HT1080 (cell line): ENCODE measurements around the gene DNAI4. TPM values are rescaled to one million over a fixed set of nuclear protein-coding genes. Genes with fewer than 3 reads are reported as not detected.
"Not testable (repeated sequence)": the region's sequence is repeated elsewhere in the genome, so short reads cannot be mapped to it uniquely, and the experiment has no call there.

ENCODE experiments used
- DNase-seq: peaks from one replicate; pipeline ENCODE4 v3.0.0-alpha.2; 2015; ENCODE audit warnings: low read depth
- total RNA-seq: library from RNA; depleted of rRNA; stranded (reverse); fragments of >200 nt; shearing (Covaris generic); gene quantifications from 2 replicates; pipeline ENCODE4 v1.2.3, GENCODE V29; 2014

DNAI4 gene
- total RNA-seq, 1 experiment from 2014 or later: 0.31 TPM

- DNase-seq: no peak
Measured at GRCh38 chr1:66840929-66841328, 83.7 kb downstream of the DNAI4 start.

GRCh38 chr1:66834926-66835325, 89.7 kb downstream of the DNAI4 start:
- DNase-seq: peak; percentile 4

- no peak for DNase-seq
Measured at GRCh38 chr1:66833112-66833511, 91.5 kb downstream of the DNAI4 start.

GRCh38 chr1:66831529-66832239, 93.0 kb downstream of the DNAI4 start:
- DNase-seq: no peak

GRCh38 chr1:66824771-66825170, 99.9 kb downstream of the DNAI4 start:
- DNase-seq: no peak

- peak; percentile 29 for DNase-seq
Measured at GRCh38 chr1:66809736-66810326, 114.8 kb downstream of the DNAI4 start.

GRCh38 chr1:66809245-66809644, 115.4 kb downstream of the DNAI4 start:
- DNase-seq: no peak

GRCh38 chr1:66795839-66796238, 128.8 kb downstream of the DNAI4 start:
- not testable (repeated sequence) for DNase-seq

GRCh38 chr1:66791621-66792610, 132.7 kb downstream of the DNAI4 start:
- DNase-seq: no peak

- no peak for DNase-seq
Measured at GRCh38 chr1:66788231-66788939, 136.3 kb downstream of the DNAI4 start.

- no peak for DNase-seq
Measured at GRCh38 chr1:66787641-66788040, 137.0 kb downstream of the DNAI4 start.

GRCh38 chr1:66785800-66786199, 138.9 kb downstream of the DNAI4 start:
- DNase-seq: not testable (repeated sequence)

GRCh38 chr1:66779475-66780078, 145.1 kb downstream of the DNAI4 start:
- no peak for DNase-seq

GRCh38 chr1:66778969-66779368, 145.7 kb downstream of the DNAI4 start:
- DNase-seq: no peak

GRCh38 chr1:66778266-66778665, 146.4 kb downstream of the DNAI4 start:
- DNase-seq: no peak

GRCh38 chr1:66777831-66778230, 146.8 kb downstream of the DNAI4 start:
- no peak for DNase-seq

GRCh38 chr1:66775646-66776045, 149.0 kb downstream of the DNAI4 start:
- DNase-seq: no peak

- DNase-seq: no peak
Measured at GRCh38 chr1:66774438-66774837, 150.2 kb downstream of the DNAI4 start.

- no peak for DNase-seq
Measured at GRCh38 chr1:66773227-66773626, 151.4 kb downstream of the DNAI4 start.

GRCh38 chr1:66770694-66771093, 154.0 kb downstream of the DNAI4 start:
- DNase-seq: no peak

- DNase-seq: no peak
Measured at GRCh38 chr1:66770240-66770639, 154.4 kb downstream of the DNAI4 start.
